GOT3 (cell line): ENCODE data around the gene KRTAP10-4.
"Not testable (repeated sequence)": the region's sequence is repeated elsewhere in the genome, so short reads cannot be mapped to it uniquely, and the experiment has no call there.

Experiments
- DNase-seq: peaks from one replicate; lab custom pipeline; 2025; ENCODE audit warnings: mixed read lengths; lab: John Stamatoyannopoulos, UW

The KRTAP10-4 gene

GRCh38 chr21:44599264-44600029 is 25.9 kb downstream of the KRTAP10-4 start:
- no peak for DNase-seq

DNA sequence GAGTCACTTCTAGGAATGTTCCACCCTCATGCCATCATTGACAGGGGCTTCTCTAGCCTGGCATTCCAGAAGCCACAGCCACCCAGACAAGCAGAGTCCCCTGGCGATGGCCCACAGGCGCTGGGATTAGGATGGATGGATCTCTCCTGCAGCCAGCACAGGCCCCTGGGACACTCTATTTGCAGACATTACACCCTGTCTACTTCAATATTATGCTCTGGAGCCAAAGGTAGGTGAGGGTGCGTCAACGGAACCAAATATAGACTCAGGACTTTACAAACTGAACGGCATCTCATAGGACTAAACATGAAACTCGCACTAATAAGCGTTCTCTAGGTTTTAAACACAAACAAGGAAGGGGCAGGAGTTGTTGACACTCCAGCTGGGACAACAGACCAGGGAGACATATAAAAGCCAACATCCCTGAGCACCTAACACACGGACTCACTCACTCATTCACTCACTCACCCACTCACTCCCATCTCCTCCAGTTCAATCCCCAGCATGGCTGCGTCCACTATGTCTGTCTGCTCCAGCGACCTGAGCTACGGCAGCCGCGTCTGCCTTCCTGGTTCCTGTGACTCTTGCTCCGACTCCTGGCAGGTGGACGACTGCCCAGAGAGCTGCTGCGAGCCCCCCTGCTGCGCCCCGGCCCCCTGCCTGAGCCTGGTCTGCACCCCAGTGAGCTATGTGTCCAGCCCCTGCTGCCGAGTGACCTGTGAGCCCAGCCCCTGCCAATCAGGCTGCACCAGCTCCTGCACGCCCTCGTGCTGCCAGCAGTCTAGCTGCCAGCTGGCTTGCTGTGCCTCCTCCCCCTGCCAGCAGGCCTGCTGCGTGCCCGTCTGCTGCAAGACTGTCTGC is 26.8 kb downstream of the KRTAP10-4 start, which contains the start of gene KRTAP10-7:
TSS of gene KRTAP10-7 (plus strand) at position 480 of the 861 bp plus-strand sequence. CDS start at position 505, 25 bp downstream.
- DNase-seq: not testable (repeated sequence)

DNA sequence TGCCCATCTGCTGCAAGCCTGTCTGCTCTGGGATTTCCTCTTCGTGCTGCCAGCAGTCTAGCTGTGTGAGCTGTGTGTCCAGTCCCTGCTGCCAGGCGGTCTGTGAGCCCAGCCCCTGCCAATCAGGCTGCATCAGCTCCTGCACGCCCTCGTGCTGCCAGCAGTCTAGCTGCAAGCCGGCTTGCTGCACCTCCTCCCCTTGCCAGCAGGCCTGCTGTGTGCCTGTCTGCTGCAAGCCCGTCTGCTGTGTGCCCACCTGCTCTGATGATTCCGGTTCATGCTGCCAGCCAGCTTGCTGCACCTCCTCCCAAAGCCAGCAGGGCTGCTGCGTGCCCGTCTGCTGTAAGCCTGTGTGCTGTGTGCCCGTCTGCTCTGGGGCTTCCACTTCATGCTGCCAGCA is 27.6 kb downstream of the KRTAP10-4 start:
- not testable (repeated sequence) for DNase-seq

- DNase-seq: no peak
These were observed 28.3 kb downstream of the KRTAP10-4 start for GRCh38 chr21:44601596-44602462.

DNA sequence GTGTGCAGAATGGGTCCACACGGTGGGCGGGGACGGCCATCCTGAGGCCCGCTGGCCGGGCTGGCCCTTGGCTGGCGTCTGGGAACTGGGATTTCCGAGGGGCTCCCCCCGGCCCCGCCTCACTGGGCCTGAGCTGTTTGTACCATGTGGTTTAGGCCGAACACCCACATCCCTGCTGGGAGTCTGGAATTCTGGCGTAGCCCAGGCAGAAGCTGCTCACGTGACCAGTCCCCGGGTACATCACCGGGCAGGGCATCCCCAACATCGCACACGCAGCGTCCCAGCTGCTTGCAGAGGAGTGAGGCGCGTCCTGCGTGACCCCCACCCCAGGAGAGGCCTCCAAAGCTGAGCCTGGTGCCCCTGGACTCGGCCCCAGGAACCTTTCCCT is 28.9 kb downstream of the KRTAP10-4 start:
- DNase-seq: no peak

- DNase-seq: no peak
These were observed 29.8 kb downstream of the KRTAP10-4 start for GRCh38 chr21:44603109-44603875.

GRCh38 chr21:44603911-44604310 is 30.4 kb downstream of the KRTAP10-4 start:
- DNase-seq: no peak

DNA sequence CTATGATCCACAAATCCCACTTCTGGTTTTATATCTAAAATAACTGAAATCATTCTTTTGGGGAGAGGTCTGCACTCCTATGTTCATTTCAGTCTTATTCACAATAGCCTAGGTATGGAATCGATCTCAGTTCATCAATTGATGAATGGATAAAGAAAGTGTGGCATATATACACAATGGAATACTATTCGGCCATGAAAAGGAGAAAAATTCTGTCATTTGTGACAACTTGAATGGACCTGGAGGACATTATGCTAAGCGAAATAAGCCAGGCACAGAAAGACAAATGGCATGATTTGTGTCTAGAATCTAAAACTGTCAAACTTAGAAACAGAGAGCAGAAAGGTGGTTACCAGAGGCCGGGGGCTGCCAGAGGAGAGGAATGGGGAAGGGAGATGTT is 33.0 kb downstream of the KRTAP10-4 start:
- DNase-seq: no peak

- no peak for DNase-seq
These were observed 35.7 kb downstream of the KRTAP10-4 start for GRCh38 chr21:44609193-44609592.

GRCh38 chr21:44610157-44610843 is 36.8 kb downstream of the KRTAP10-4 start:
- DNase-seq: not testable (repeated sequence)

GRCh38 chr21:44611551-44611950 is 38.0 kb downstream of the KRTAP10-4 start:
- DNase-seq: no peak

- DNase-seq: no peak
These were observed 38.5 kb downstream of the KRTAP10-4 start, which contains the start of gene KRTAP10-8 for GRCh38 chr21:44612029-44612486. TSS of gene KRTAP10-8 (plus strand) at chr21:44612079. CDS start at chr21:44612101, 22 bp downstream.

DNA sequence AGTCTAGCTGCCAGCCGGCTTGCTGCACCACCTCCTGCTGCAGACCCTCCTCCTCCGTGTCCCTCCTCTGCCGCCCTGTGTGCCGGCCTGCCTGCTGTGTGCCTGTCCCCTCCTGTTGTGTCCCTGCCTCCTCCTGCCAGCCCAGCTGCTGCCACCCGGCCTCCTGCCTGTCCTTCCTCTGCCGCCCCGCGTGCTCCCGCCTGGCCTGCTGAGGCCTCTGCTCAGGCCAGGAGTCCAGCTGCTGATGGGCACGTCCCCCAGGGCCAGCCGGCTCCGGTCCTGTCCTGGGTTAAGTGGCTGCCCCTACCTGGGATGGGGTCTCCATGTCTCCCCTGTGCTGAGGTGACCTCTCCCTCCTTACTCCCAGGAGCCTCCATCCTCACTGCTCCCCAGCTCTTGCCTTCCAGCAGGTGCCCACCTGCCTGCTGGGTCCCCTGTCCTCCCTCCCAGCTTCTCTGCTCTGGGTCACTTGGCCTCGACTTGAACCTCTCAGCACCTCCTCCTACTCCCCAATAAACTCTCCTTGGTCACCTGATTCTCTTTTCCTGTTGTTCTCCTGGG is 39.2 kb downstream of the KRTAP10-4 start:
- no peak for DNase-seq

DNA sequence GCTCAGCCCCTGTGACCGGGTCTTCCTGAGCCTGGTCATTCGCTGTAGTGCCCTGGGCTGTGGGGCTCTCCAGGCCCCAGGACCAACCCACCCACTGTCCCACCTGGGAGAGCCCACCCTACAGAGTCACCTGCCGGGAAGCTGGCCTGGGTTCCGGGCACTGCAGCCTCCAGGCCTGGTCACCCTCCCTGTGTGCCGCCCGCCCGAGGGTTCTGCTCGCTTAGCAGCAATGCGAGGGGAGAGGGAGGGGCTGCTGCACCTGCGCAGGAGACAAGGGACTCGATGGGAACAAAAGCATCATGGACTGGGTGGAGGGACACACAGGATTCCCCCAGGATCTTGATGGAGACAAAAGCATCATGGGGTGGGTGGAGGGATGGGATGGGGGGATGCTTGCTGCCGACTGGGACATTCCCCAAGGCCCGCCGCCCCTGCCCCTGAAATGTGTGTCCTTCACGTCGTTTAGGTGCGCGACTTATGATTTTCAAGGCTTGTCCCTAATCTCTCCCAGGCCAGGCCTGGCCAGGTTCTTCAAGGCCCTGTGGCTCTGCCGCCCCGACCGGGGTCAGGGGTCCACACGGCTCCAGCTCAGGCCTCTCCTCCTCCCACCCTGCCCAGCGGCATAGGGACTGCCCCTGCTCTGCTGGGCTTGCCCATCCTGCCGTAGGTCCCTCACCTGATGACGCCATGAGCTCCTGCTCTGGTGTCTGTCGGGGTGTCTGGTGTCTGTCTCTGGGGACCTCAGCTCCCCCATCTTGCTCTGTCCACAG is 40.0 kb downstream of the KRTAP10-4 start:
- no peak for DNase-seq

GRCh38 chr21:44614161-44614631 is 40.7 kb downstream of the KRTAP10-4 start:
- no peak for DNase-seq

DNA sequence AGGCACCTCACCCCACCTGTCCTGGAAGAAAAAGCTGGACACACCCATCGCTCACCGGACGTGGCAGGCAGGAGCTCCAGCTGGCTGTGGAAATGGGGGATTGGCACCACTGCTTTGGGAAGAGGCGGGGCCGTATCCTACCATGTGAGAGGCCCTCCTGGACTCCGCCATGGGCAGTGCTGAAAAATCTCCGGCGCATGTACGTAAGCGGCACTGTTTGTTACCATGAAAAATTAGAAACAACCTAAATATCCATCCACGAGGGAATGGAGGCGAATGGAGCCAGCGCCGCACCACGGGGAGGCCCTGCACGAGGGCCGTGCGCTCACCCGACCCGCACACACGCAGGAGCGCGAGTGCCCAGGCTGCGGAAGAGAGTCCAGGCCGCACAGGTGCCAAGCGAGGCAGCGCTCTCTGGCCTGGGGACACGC is 41.4 kb downstream of the KRTAP10-4 start:
- no peak for DNase-seq

GRCh38 chr21:44615466-44615865 is 41.9 kb downstream of the KRTAP10-4 start:
- DNase-seq: no peak

DNA sequence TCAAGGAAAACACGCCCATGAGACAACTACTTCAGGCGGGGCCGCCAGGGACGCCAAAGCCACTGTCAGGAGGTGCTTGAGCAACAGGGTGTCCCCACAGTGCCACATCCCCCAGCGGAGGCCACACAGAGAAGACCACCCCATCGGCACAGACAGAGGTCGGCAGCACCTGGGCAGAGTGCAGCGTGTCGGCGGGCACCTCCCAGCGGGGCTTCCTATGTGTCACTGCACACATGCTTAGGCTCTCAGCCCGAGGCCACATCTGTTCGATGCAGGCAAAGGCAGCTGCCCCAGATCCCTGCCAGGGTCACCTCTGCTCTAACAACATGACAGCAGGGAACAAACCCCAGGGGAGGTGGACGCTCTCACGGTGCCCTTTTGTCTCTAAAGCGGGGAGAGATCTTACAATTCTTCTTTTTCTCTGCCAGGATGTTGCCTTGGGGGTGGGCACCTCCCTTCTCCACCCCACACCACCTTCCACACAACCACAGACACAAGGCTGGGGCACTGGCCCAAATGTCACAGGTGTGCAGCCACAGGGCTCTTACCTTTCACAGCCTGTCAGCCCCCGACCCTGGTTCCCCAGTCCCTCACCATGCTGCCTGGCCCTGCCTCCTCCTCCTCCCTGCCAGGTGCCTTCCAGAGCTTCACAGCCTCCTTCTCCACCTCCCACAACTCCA is 42.5 kb downstream of the KRTAP10-4 start:
- no peak for DNase-seq

DNA sequence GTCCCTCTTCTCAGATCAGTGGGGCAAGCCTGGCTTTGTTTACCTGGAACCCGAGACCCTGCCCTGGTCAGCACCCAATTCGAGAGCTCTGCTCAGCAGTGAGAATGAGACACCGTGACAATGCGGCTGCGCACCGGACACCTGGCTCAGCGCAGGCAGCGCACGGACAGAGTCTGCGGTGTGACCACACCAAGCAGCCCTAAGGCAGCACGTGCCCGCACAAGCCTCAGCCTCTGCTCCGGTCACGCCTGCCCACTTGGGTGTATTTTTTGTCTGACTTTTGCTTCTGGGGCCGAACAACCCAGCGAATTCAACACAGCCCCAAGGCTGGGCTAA is 43.0 kb downstream of the KRTAP10-4 start:
- DNase-seq: no peak
